Adrenal gland (tissue), 12 donors: ENCODE data around the gene GLCE. TPM values are rescaled to one million over a fixed set of nuclear protein-coding genes. Genes with fewer than 3 reads are reported as not detected.

Experiments
- DNase-seq, 7 donors: peaks; one replicate each; pipeline ENCODE4 v3.0.0-alpha.2; 2019 to 2020
- H3K27ac ChIP-seq, 5 donors: fragments of 200-600 bp; sonication (generic) in 4 of 5; 1 replicate in 3 of 5; 2 replicates in 2 of 5; pipeline versions ENCODE4 v1.5.1 to v1.8.0; 2016 to 2020; ENCODE audit warnings: mild to moderate bottlenecking in 1 of 5
- H3K27me3 ChIP-seq: fragments of 200-600 bp; 2 replicates; pipeline ENCODE4 v1.8.0; 2021
- H3K36me3 ChIP-seq, 2 donors: fragments of 200-600 bp; replicated peaks in 1 of 2; 1 replicate in 1 of 2; 2 replicates in 1 of 2; pipeline versions ENCODE4 v1.5.1 to v1.8.0; 2018 to 2022
- H3K4me1 ChIP-seq, 2 donors: fragments of 200-600 bp; replicated peaks in 1 of 2; 1 replicate in 1 of 2; 2 replicates in 1 of 2; pipeline versions ENCODE4 v1.5.1 to v1.8.0; 2018 to 2021
- H3K4me3 ChIP-seq, 4 donors: fragments of 200-600 bp; sonication (generic) in 3 of 4; one replicate each; pipeline ENCODE4 v1.5.1; 2016 to 2018
- H3K9me3 ChIP-seq, 3 donors: fragments of 200-600 bp; sonication (generic) in 1 of 3; replicated peaks in 1 of 3; 1 replicate in 2 of 3; 2 replicates in 1 of 3; pipeline versions ENCODE4 v1.5.1 to v1.8.0; 2016 to 2021
- CTCF ChIP-seq, 6 experiments: fragments of 450-650 bp in 4 of 6; fragments of 200-600 bp in 2 of 6; sonication (generic) in 1 of 6; IDR thresholded peaks; 1 replicate in 5 of 6; 2 replicates in 1 of 6; pipeline versions ENCODE4 v1.5.1 to v1.8.0; 2016 to 2021; ENCODE audit warnings: antibody characterized with exemption in 6 of 6, mild to moderate bottlenecking in 2 of 6, moderate library complexity in 1 of 6
- POLR2A ChIP-seq, 2 donors: fragments of 450-650 bp; IDR thresholded peaks; one replicate each; pipeline ENCODE4 v1.6.1; 2017; ENCODE audit warnings: antibody characterized with exemption in 2 of 2, mild to moderate bottlenecking in 2 of 2, moderate library complexity in 1 of 2
- WGBS, 4 donors: extraction: QIAGEN DNeasy Blood & Tissue Kit in 2 of 4; methylation state at CpG; one replicate each; pipeline versions ENCODE4 v1.1.5 to v1.1.7; 2013 to 2017; 5-methylcytosine and 5-hydroxymethylcytosine counted together
- intact Hi-C, 2 donors: fragments of 100-400 bp; cut with DNase I; formaldehyde crosslinking; loops; one replicate each; pipeline versions ENCODE4 v1.14.1 to v1.15.0; 2022 to 2023
- polyA plus RNA-seq, 3 donors: library from polyadenylated mRNA; stranded (reverse); fragments of 200-250 nt in 2 of 3; fragments of 350-450 nt in 1 of 3; fragmentation: Illumina TruSeq in 1 of 3; extraction: RNeasy Lipid Tissue Mini Kit (QIAGEN cat#74804) in 1 of 3; gene quantifications; one replicate each; pipeline ENCODE4 v1.2.3, GENCODE V29; 2013 to 2014
- total RNA-seq, 9 donors: library from RNA; depleted of rRNA in 4 of 9; stranded (reverse); fragments of >200 nt in 4 of 9; fragments of 120-200 nt in 1 of 9; fragmentation: NEBNext Ultra II Directional in 1 of 9; extraction: Animal tissue kit (Norgen Biotek cat#: 25700) in 1 of 9; gene quantifications; one replicate each; pipeline versions ENCODE4 v1.1.0 to v1.2.4, GENCODE V29; 2013 to 2023
- donor health status: healthy with polysubstance abuse.
- donor health status: Bipolar disorder and iron deficiency.
- donor health status: DM: yes; HTN: yes; CAD: no.
- donor health status: DM: no; HTN: no; CAD: no.
- donor health status: DM: no; HTN: no; CAD: no.
- donor health status: DM: yes; HTN: yes; CAD: no.

Gene GLCE
- total and polyA plus RNA-seq, 12 donors: 9.3 to 48.4 (median 28.1) TPM

- intact Hi-C loops: loop anchor here in 1 of 2 donors (10.0 kb wide), 1 partner anchor 47 kb away; no protein-coding TSS in a partner anchor
Measured at GRCh38 chr15:69141833-69142232, 18.6 kb upstream of the GLCE start.

GRCh38 chr15:69143756-69144436 is 16.5 kb upstream of the GLCE start:
- Histone ChIP-seq H3K27ac (no peak overlapping the region), H3K4me1 (no peaks in the 10 kb centered on the region), H3K4me3 (no peak overlapping the region), H3K36me3 (no peaks in the 10 kb centered on the region), H3K27me3 (no peaks in the 10 kb centered on the region), H3K9me3 (no peaks in the 10 kb centered on the region)
- TF ChIP-seq POLR2A (IDR thresholded peaks at IDR 0.05) (no peak), CTCF (IDR thresholded peaks at IDR 0.05) (no peak)
- intact Hi-C loops: loop anchor here in 1 of 2 donors (10.0 kb wide), 1 partner anchor 49 kb away; no protein-coding TSS in a partner anchor
- DNase-seq: no peak
- 49 to 54% (median 52%) methylated on average over 4 of the region's 4 CpGs for whole genome bisulfite sequencing, 4 donors

More at GRCh38 chr15:69141833-69142232, 18.6 kb upstream of the GLCE start:
- WGBS, 4 donors: 80 to 85% (median 83%) methylated on average over 1 of the region's 1 CpG
- Histone ChIP-seq H3K27me3 (no peaks in the 10 kb centered on the region), H3K36me3 (no peaks in the 10 kb centered on the region), H3K4me3 (no peak overlapping the region), H3K4me1 (no peaks in the 10 kb centered on the region), H3K9me3 (no peaks in the 10 kb centered on the region), H3K27ac (no peak overlapping the region)
- TF ChIP-seq POLR2A (IDR thresholded peaks at IDR 0.05) (no peak), CTCF (IDR thresholded peaks at IDR 0.05) (no peak)
- no peak for DNase-seq

- Histone ChIP-seq H3K9me3 (no peaks in the 10 kb centered on the region), H3K27ac (no peak overlapping the region), H3K4me3 (no peak overlapping the region), H3K36me3 (no peaks in the 10 kb centered on the region), H3K4me1 (no peaks in the 10 kb centered on the region), H3K27me3 (no peaks in the 10 kb centered on the region)
- intact Hi-C loops: loop anchor here in 1 of 2 donors (10.0 kb wide), 1 partner anchor 50 kb away; no protein-coding TSS in a partner anchor
- no peak for DNase-seq
- TF ChIP-seq CTCF (IDR thresholded peaks at IDR 0.05) (no peak), POLR2A (IDR thresholded peaks at IDR 0.05) (no peak)
- 73 to 84% (median 77%) methylated on average over 5 of the region's 5 CpGs for WGBS, 4 donors
Measured at GRCh38 chr15:69144530-69144929, 15.9 kb upstream of the GLCE start.

- intact Hi-C loops: loop anchor here in 1 of 2 donors (10.0 kb wide), 1 partner anchor 50 kb away; no protein-coding TSS in a partner anchor
- no peaks in the 10 kb centered on the region for H3K36me3 ChIP-seq
- no peak for TF ChIP-seq CTCF (IDR thresholded peaks at IDR 0.05)
- no peak for TF ChIP-seq POLR2A (IDR thresholded peaks at IDR 0.05)
- no peak overlapping the region for H3K4me3 ChIP-seq
- no peaks in the 10 kb centered on the region for H3K9me3 ChIP-seq
- WGBS, 4 donors: 84 to 95% (median 88%) methylated on average over 1 of the region's 1 CpG
- no peak for DNase-seq
- no peaks in the 10 kb centered on the region for H3K27me3 ChIP-seq
- H3K4me1 ChIP-seq: no peaks in the 10 kb centered on the region
- H3K27ac ChIP-seq: no peak overlapping the region
Measured at GRCh38 chr15:69145149-69145693, 15.2 kb upstream of the GLCE start.
